Neural progenitor cell (in vitro differentiated cells): ENCODE measurements around the gene SACS. TPM values are rescaled to one million over a fixed set of nuclear protein-coding genes. Genes with fewer than 3 reads are reported as not detected.

Experiments used
- DNase-seq: peaks from one replicate; pipeline ENCODE4 v3.0.0-alpha.2; 2016; ENCODE audit warnings: low spot score
- H2AFZ ChIP-seq: fragments of 200-600 bp; sonication (generic); replicated peaks from 2 replicates; pipeline ENCODE4 v1.6.1; 2016; ENCODE audit warnings: antibody characterized with exemption
- H3F3A ChIP-seq: fragments of 200-600 bp; sonication (generic); 2 replicates; pipeline ENCODE4 v1.6.1; 2016; ENCODE audit warnings: antibody characterized with exemption, low read depth
- H3K27ac ChIP-seq: fragments of 200-600 bp; sonication (generic); 2 replicates; pipeline ENCODE4 v1.5.1; 2016; ENCODE audit warnings: mild to moderate bottlenecking
- H3K27me3 ChIP-seq: fragments of 200-600 bp; sonication (generic); 2 replicates; pipeline ENCODE4 v1.6.1; 2016; ENCODE audit warnings: mild to moderate bottlenecking, moderate library complexity
- H3K36me3 ChIP-seq: fragments of 200-600 bp; sonication (generic); 2 replicates; pipeline ENCODE4 v1.5.1; 2016
- H3K4me1 ChIP-seq: fragments of 200-600 bp; sonication (generic); 2 replicates; pipeline ENCODE4 v1.6.1; 2016; ENCODE audit warnings: mixed run types
- H3K4me2 ChIP-seq: fragments of 200-600 bp; sonication (generic); 2 replicates; pipeline ENCODE4 v1.6.1; 2016
- H3K4me3 ChIP-seq: fragments of 200-600 bp; sonication (generic); 2 replicates; pipeline ENCODE4 v1.5.1; 2016
- H3K79me2 ChIP-seq: fragments of 200-600 bp; sonication (generic); 2 replicates; pipeline ENCODE4 v1.6.1; 2016; ENCODE audit warnings: low read depth
- H3K9ac ChIP-seq: fragments of 200-600 bp; sonication (generic); 2 replicates; pipeline ENCODE4 v1.6.1; 2016
- H3K9me3 ChIP-seq: fragments of 200-600 bp; sonication (generic); 2 replicates; pipeline ENCODE4 v1.5.1; 2016; ENCODE audit warnings: low read depth
- H4K20me1 ChIP-seq: fragments of 200-600 bp; sonication (generic); 2 replicates; pipeline ENCODE4 v1.6.1; 2016; ENCODE audit warnings: low read depth
- H3K27ac Mint-ChIP-seq: 3 replicates; pipeline ENCODE4 v1.8.0; 2021; ENCODE audit warnings: mixed read lengths
- H3K27me3 Mint-ChIP-seq: 2 replicates; pipeline ENCODE4 v1.8.0; 2022; ENCODE audit warnings: low read depth, mild to moderate bottlenecking, inconsistent platforms, moderate library complexity, mixed read lengths; ENCODE audit not compliant: insufficient read depth
- H3K36me3 Mint-ChIP-seq: 3 replicates; pipeline ENCODE4 v1.8.0; 2021; ENCODE audit warnings: mixed read lengths
- H3K4me1 Mint-ChIP-seq: 3 replicates; pipeline ENCODE4 v1.8.0; 2021; ENCODE audit warnings: mixed read lengths
- H3K4me3 Mint-ChIP-seq: 3 replicates; pipeline ENCODE4 v1.8.0; 2021; ENCODE audit warnings: mild to moderate bottlenecking, moderate library complexity, mixed read lengths
- H3K9me3 Mint-ChIP-seq: 3 replicates; pipeline ENCODE4 v1.8.0; 2020; ENCODE audit warnings: mixed read lengths
- EZH2 ChIP-seq: fragments of 200-600 bp; sonication (generic); IDR thresholded peaks from 2 replicates; pipeline ENCODE4 v1.6.1; 2017; ENCODE audit warnings: antibody characterized with exemption, mild to moderate bottlenecking, moderate library complexity
- EZH2phosphoT487 ChIP-seq: fragments of 200-600 bp; sonication (generic); IDR thresholded peaks from 2 replicates; pipeline ENCODE4 v1.6.1; 2017; ENCODE audit warnings: antibody characterized with exemption
- total RNA-seq: library from RNA; depleted of rRNA; stranded (reverse); fragments of >200 nt; gene quantifications from 2 replicates; pipeline ENCODE4 v1.2.3, GENCODE V29; 2015; ENCODE audit warnings: low replicate concordance
- TF ChIP-seq, protein P1 (sequence below): fragments of 200-600 bp; sonication (generic); IDR thresholded peaks from 2 replicates; pipeline ENCODE4 v1.5.1; 2017; ENCODE audit warnings: antibody characterized with exemption, mild to moderate bottlenecking

The SACS gene
- total RNA-seq, 1 donor from 2014 or later: 77.7 TPM

DNA sequence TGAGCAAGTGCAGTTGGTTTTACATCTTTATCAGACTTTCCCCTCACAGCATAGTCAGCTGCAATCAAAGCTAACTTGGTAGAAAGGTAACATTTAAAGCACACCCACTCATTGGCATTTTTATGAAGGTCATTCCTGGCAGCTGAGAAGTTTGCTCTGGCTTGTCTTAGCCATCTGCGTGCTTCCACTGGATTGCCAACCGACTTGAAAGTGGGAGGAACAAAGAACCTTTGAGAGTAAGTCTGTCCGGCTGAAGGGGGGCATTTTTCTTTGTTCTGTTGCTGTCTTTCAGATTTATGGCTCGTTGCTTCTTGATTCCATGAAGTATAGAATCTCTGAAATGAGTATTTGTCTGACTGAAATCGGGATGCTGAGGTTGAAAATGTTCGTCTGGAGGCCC is 103.1 kb downstream of the SACS start:
- Histone ChIP-seq H3F3A (no peaks in the 10 kb centered on the region), H3K4me3 (no peak overlapping the region), H2AFZ (no peak overlapping the region), H4K20me1 (no peaks in the 10 kb centered on the region), H3K9me3 (peaks cover 7% of the 10 kb centered on the region), H3K27me3 (no peaks in the 10 kb centered on the region), H3K27ac (no peak overlapping the region), H3K4me1 (no peaks in the 10 kb centered on the region), H3K4me2 (no peak overlapping the region), H3K79me2 (no peaks in the 10 kb centered on the region), H3K36me3 (peaks cover 36% of the 10 kb centered on the region), H3K9ac (no peak overlapping the region)
- peaks cover under 1% of the 10 kb centered on the region for H3K4me1 Mint-ChIP-seq
- TF ChIP-seq, protein P1, sequence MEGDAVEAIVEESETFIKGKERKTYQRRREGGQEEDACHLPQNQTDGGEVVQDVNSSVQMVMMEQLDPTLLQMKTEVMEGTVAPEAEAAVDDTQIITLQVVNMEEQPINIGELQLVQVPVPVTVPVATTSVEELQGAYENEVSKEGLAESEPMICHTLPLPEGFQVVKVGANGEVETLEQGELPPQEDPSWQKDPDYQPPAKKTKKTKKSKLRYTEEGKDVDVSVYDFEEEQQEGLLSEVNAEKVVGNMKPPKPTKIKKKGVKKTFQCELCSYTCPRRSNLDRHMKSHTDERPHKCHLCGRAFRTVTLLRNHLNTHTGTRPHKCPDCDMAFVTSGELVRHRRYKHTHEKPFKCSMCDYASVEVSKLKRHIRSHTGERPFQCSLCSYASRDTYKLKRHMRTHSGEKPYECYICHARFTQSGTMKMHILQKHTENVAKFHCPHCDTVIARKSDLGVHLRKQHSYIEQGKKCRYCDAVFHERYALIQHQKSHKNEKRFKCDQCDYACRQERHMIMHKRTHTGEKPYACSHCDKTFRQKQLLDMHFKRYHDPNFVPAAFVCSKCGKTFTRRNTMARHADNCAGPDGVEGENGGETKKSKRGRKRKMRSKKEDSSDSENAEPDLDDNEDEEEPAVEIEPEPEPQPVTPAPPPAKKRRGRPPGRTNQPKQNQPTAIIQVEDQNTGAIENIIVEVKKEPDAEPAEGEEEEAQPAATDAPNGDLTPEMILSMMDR: no peak
- TF ChIP-seq EZH2 (no peak), EZH2phosphoT487 (no peak)
- peaks cover 21% of the 10 kb centered on the region for H3K9me3 Mint-ChIP-seq
- H3K27ac Mint-ChIP-seq: no peak overlapping the region
- no peak for DNase-seq
- no peaks in the 10 kb centered on the region for H3K27me3 Mint-ChIP-seq
- no peak overlapping the region for H3K4me3 Mint-ChIP-seq
- H3K36me3 Mint-ChIP-seq: peaks cover 46% of the 10 kb centered on the region

DNA sequence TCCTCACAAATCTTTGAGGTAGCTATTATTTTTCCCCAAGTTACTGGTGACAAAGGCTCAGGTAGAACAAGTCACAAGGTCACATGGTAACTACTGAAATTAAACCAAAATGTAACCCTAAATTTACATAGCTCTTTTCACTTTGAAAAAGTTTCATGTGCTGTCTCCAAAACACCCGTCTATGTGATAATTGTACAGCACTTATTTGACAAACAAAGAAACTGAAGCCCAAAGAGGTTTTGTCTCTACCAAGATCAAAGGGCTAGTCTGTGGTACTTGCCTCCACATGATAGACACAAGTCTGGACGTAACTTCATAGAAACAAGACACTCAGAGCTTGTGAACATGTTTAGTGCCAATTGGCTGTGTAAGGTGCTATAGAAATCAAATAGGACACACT is 108.3 kb downstream of the SACS start:
- no peaks in the 10 kb centered on the region for H3K36me3 Mint-ChIP-seq
- H3K9ac ChIP-seq: no peak overlapping the region
- H3K4me3 ChIP-seq: no peak overlapping the region
- no peaks in the 10 kb centered on the region for H3K9me3 Mint-ChIP-seq
- H3K79me2 ChIP-seq: no peaks in the 10 kb centered on the region
- H3K9me3 ChIP-seq: no peaks in the 10 kb centered on the region
- H3K36me3 ChIP-seq: no peaks in the 10 kb centered on the region
- H2AFZ ChIP-seq: no peak overlapping the region
- no peak for TF ChIP-seq EZH2phosphoT487
- TF ChIP-seq EZH2: no peak
- TF ChIP-seq, protein P1: no peak
- H4K20me1 ChIP-seq: no peaks in the 10 kb centered on the region
- H3K4me1 Mint-ChIP-seq: peaks cover 23% of the 10 kb centered on the region
- DNase-seq: no peak
- no peaks in the 10 kb centered on the region for H3K27me3 ChIP-seq
- H3K27ac ChIP-seq: no peak overlapping the region
- peaks cover 3% of the 10 kb centered on the region for H3K27me3 Mint-ChIP-seq
- H3K4me1 ChIP-seq: peaks cover 11% of the 10 kb centered on the region
- H3F3A ChIP-seq: no peaks in the 10 kb centered on the region
- H3K27ac Mint-ChIP-seq: no peak overlapping the region
- H3K4me2 ChIP-seq: no peak overlapping the region
- H3K4me3 Mint-ChIP-seq: no peak overlapping the region

DNA sequence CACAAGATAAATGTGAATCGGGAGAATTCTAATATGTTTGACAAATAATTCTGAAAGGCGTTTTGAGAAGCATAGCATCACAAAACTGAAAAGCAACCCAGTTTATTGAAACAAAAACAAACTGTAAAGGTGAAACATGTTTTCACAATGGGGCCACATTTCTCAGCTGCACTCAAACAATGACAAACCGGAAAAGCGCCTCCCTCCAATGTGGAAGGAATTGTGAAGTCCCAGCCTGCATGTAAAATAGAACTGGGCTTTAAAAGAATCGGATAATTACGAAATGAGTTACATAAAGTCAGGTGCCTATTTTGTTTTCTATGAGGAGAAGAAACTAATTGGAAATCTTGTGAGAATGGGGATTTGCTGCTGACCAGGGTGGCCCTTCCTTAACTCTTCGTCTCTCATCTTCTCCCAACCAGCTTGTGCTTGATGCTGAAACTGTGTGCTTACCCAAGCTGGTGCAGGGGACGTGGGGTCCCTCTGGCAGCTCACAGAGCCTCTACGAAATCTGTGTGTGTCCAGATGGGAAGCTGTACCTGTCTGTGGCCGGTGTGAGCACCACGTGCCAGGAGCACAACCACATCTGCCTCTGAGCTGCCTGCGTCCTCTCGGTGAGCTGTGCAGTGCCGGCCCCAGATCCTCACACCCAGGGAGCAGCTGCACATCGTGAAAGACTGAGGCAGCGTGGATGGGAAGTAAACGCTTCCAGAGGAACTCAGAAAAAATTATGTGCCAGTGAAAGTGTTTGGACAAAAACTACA is 109.4 kb downstream of the SACS start:
- Histone ChIP-seq H4K20me1 (no peaks in the 10 kb centered on the region), H3F3A (no peaks in the 10 kb centered on the region), H3K4me3 (no peak overlapping the region), H2AFZ (no peak overlapping the region), H3K9ac (peak overlapping the region; percentile 19), H3K79me2 (no peaks in the 10 kb centered on the region), H3K9me3 (no peaks in the 10 kb centered on the region), H3K4me2 (no peak overlapping the region), H3K27me3 (no peaks in the 10 kb centered on the region), H3K4me1 (peaks cover 11% of the 10 kb centered on the region), H3K36me3 (no peaks in the 10 kb centered on the region), H3K27ac (no peak overlapping the region)
- H3K36me3 Mint-ChIP-seq: no peaks in the 10 kb centered on the region
- no peak overlapping the region for H3K4me3 Mint-ChIP-seq
- no peaks in the 10 kb centered on the region for H3K9me3 Mint-ChIP-seq
- H3K27me3 Mint-ChIP-seq: peaks cover 3% of the 10 kb centered on the region
- DNase-seq: peak; percentile 20
- TF ChIP-seq, protein P1: no peak
- no peak for TF ChIP-seq EZH2
- no peak for TF ChIP-seq EZH2phosphoT487
- peaks cover 25% of the 10 kb centered on the region for H3K4me1 Mint-ChIP-seq
- H3K27ac Mint-ChIP-seq: peak overlapping the region; percentile 43
